NK-92 (cell line): ENCODE data around the gene MID1.
"Not testable (repeated sequence)": the region's sequence is repeated elsewhere in the genome, so short reads cannot be mapped to it uniquely, and the experiment has no call there.

Source experiments
- DNase-seq: peaks from one replicate; lab custom pipeline; 2025; ENCODE audit not compliant: unreplicated experiment; lab: John Stamatoyannopoulos, UW

The MID1 gene

GRCh38 chrX:10617999-10618351 is 2.4 kb downstream of the MID1 start:
- no peak for DNase-seq

GRCh38 chrX:10617186-10617998 is 3.0 kb downstream of the MID1 start:
- no peak for DNase-seq

DNA sequence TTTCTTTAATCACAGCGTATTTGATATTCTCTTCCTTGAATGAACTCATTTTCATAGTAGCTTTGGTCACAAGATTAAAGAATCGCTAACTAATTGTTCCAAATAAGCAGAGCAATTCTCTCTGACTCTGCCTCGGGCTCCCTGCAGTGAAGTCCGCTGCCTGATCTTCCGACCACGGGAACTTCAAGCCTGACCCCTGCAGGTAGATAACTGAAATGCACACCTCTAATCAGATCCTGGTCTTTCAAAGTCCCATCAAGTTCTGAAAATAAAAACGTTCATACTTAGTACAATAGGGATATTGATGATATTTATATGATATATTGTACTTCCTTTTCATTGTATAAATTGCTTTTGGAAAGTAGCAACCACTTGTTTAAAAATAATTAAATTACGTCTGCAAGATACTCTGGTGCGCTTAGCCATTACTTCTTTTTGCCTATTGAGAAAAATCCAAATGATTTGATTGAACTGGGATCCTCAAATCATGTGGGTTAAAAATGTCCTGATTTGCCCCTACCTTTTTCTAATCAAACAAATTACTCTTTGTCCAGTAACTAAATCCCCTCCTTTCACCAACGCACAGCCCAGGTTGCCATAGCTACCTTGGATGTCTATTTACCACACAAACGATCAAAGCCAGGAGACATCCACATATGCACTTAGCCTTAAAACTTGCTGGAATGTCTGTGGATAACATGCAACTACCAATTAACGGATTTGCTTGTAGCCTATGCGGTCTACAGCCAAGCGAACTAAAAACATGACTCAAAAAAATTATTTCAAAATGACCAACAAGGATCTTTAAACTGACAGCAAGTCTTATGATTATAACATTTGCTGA is 4.2 kb downstream of the MID1 start:
- DNase-seq: no peak

DNA sequence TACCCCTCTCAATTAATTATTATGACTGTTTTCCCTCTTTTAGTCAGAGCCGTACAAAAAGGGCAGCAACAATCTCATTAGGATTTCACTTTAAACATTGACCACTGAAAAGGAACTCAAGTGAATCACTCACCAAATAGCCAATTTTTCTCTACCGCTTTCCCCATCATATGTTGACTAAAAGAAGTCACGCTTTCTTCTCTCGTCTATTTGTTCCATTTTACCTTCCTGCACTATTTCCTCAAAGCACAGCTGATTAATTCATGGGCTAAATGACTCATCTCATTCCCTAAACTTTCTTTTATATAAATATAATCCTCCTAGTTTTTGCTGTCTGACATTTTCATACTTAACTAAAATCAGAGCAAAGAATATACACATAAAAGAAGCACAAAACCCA is 8.2 kb downstream of the MID1 start:
- no peak for DNase-seq

GRCh38 chrX:10611441-10612090 is 8.8 kb downstream of the MID1 start:
- no peak for DNase-seq

- DNase-seq: no peak
These were observed 12.3 kb downstream of the MID1 start for GRCh38 chrX:10608099-10608498.

- no peak for DNase-seq
These were observed 13.2 kb downstream of the MID1 start for GRCh38 chrX:10607233-10607632.

- DNase-seq: no peak
These were observed 16.8 kb downstream of the MID1 start for GRCh38 chrX:10603612-10604011.

DNA sequence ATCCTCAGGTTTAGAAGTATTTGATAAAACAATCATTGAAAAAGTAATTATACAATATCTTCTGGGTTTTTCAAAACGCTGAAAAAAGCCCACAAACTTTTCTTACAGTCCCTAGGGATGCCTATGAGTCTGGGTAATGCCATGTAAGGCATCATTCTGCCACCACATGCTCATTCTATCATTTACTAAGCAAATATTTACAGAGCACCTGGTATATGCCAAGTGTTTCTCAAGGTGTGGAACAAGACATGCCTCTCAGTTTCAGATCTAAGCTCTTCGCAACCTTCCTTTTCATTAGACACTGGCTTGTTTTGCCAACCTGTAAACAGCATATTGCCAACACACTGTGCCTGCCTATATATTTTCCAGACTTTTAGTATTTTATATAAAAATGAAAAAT is 17.7 kb downstream of the MID1 start:
- no peak for DNase-seq

GRCh38 chrX:10600479-10600878 is 19.9 kb downstream of the MID1 start:
- DNase-seq: no peak

DNA sequence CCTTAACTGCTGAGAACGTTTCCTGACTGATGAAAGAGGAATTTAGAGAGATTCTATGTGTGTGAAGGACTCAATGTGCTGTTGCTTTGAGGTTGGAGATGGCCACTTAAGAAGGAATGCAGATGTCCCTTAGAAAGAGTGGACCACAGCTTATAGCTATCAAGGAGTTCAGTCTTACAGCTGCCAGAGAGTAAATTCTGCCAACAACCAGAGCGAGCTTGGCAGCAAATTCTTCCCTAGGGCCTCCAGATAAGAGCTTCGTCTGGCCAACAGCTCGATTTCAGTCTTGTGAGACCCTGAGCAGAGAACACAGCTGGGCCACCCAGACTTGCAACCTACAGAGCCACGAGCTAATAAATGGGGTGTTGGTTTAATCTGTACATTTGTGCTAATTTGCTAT is 21.8 kb downstream of the MID1 start:
- no peak for DNase-seq

- DNase-seq: no peak
These were observed 22.5 kb downstream of the MID1 start for GRCh38 chrX:10597871-10598270.

- DNase-seq: no peak
These were observed 28.7 kb downstream of the MID1 start for GRCh38 chrX:10591363-10592335.

DNA sequence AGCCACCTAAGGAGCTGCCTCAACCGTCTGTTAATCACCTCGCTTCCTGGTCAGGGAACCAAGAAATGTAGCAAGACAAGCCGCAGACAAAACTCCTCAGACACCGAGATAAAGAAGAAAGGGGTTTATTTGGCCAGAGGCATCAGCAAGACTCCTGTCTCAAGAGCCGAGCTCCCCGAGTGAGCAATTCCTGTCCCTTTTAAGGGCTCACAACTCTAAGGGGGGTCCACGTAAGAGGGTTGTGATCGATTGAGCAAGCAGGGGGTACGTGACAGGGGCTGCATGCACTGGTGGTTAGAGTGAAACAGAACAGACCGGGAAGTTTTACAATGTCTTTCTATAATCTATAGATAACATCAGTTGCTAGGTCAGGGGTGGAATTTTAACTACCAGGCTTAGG is 30.6 kb downstream of the MID1 start:
- not testable (repeated sequence) for DNase-seq

GRCh38 chrX:10589098-10589497 is 31.3 kb downstream of the MID1 start:
- no peak for DNase-seq

DNA sequence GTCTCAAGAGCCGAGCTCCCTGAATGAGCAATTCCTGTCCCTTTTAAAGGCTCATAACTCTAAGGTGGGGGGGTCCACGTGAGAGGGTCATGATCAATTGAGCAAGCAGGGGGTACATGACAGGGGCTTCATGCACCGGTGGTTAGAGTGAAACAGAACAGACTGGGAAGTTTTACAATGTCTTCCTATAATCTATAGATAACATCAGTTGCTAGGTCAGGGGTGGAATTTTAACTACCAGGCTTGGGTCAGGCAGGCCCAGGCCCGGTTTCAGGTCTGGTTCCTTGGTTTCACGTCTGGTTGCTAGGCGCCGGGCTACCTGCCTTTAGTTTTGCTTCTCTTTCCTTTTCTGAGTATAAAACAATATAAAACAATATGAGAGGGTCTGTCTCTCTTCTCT is 35.5 kb downstream of the MID1 start:
- not testable (repeated sequence) for DNase-seq

DNA sequence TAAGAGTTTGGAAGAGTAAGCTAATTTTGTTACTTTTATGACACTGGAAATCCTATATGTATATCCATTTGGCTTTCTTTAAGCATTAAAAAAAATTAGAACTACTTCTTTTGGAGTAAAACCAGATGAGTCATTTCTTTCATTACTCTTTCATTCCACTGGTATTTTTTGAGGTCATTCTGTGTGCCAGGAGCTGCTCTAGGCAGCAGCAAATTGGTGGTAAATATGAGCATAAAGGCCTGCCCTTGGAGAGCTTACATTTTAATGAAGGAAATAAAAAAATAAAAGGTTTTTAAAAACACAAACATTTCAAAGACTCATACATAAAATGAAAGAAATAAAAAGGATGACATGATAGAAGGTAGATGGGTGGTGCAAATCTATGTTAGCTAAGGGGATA is 37.4 kb downstream of the MID1 start:
- DNase-seq: no peak

DNA sequence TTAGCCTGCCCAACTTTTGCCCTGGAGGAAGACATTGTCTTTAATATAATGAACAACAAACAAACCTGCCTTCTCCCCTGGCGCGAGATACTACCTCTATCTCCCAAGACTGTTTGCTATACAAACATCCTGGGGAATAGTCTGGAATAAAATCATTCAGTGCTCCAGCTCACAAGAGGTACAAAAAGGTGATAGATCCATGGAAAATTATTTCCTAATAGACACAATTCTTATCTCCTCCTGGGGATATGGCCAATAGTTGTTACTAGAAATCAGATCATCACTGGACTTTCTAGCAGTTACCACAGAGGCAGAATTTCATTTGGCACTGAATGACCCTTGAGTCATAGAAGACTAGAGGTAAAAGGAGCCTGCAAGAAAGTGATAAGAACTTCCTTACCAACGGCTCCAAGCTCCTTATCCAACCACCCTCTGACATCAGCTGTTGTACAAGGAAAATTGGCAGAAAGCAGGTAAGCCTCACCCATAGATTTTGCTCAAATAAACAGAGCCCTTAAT is 38.1 kb downstream of the MID1 start:
- no peak for DNase-seq

DNA sequence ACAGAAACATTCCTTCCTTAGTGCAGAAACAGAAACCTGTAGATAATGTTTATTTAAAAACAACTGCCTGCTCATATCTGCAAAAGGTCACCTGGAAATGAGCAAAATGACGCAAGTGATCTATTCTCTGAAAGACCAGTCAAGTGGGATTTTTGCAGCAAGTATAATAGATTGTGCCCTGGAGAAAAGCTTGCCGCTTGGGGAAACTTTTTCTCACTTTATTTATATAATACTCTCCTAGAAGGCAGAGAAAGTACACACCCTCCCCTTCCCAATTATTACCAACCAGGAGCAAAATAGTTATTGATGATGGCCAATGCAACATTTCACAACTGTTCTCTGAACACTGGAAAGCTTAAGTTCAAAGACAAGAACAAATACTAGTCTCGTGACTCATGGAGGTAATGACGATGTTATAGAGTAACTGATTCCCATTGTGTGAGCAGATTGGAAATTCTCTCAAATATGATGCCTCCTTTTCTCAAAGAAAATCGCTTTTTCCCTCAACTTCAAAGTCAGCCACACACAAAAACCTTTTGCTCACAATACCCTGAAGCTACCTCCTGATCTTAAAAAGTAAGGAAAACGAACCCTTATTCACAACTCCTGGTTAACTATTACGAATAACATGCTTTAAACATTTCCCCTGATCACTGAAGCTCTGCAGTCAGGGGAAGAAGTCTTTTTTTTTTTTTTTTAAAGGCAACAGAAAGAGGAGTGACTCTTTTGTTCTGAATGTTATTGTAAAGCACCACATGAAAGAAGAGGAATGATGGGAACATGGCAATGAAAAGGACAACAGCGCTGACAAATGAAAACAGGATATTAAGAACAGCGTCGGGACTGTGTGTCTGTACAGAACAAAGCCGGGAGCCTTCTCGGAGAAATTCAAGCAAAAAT is 41.0 kb downstream of the MID1 start:
- DNase-seq: no peak
